A673 (cell line): ENCODE data around the gene PON1. TPM values are rescaled to one million over a fixed set of nuclear protein-coding genes. Genes with fewer than 3 reads are reported as not detected.

Experiments used
- BruUV-seq: library from RNA; stranded (reverse); fragments of 400-500 nt; replicated peaks from 2 replicates; lab custom pipeline; 2021; lab: Mats Ljungman, UMichigan
- CTCF ChIA-PET: fragments of 300-600 bp; sonication (Branson Sonifier 250); formaldehyde crosslinking; loops from one replicate; lab custom pipeline; 2022; ENCODE audit warnings: antibody characterized with exemption; lab: Charles Lee
- POLR2A ChIA-PET: fragments of 300-600 bp; sonication (Branson Sonifier 250); formaldehyde crosslinking; loops from one replicate; lab custom pipeline; 2022; ENCODE audit warnings: antibody characterized with exemption; ENCODE audit not compliant: low non-redundant PET; lab: Charles Lee
- DNase-seq: peaks from one replicate; pipeline ENCODE4 v3.0.0-alpha.2; 2015; ENCODE audit warnings: low spot score
- H3K27ac ChIP-seq: fragments of 200-600 bp; sonication (generic); 2 replicates; pipeline ENCODE4 v1.5.1; 2016; ENCODE audit warnings: mixed run types, low read depth, mild to moderate bottlenecking, mixed read lengths, antibody characterized with exemption, low read length; ENCODE audit not compliant: poor library complexity, severe bottlenecking
- H3K27me3 ChIP-seq: fragments of 200-600 bp; sonication (generic); replicated peaks from 2 replicates; pipeline ENCODE4 v1.6.1; 2017; ENCODE audit warnings: mixed run types, low read depth, mild to moderate bottlenecking, mixed read lengths, antibody characterized with exemption, low read length; ENCODE audit not compliant: insufficient read depth, poor library complexity
- H3K36me3 ChIP-seq: fragments of 200-600 bp; sonication (generic); 2 replicates; pipeline ENCODE4 v1.6.1; 2016; ENCODE audit warnings: mixed run types, mild to moderate bottlenecking, mixed read lengths, antibody characterized with exemption, low read length; ENCODE audit not compliant: insufficient read depth, poor library complexity, severe bottlenecking
- H3K4me1 ChIP-seq: fragments of 200-600 bp; sonication (generic); 2 replicates; pipeline ENCODE4 v1.6.1; 2017; ENCODE audit warnings: mixed run types, mild to moderate bottlenecking, mixed read lengths, antibody characterized with exemption, low read length; ENCODE audit not compliant: insufficient read depth, poor library complexity, severe bottlenecking
- H3K4me3 ChIP-seq: fragments of 200-600 bp; sonication (generic); 2 replicates; pipeline ENCODE4 v1.5.1; 2016; ENCODE audit warnings: low read depth, mixed run types, mild to moderate bottlenecking, mixed read lengths, low read length; ENCODE audit not compliant: poor library complexity, severe bottlenecking
- H3K9me3 ChIP-seq: fragments of 200-600 bp; sonication (generic); 2 replicates; pipeline ENCODE4 v1.6.1; 2016; ENCODE audit warnings: mixed run types, low read depth, mild to moderate bottlenecking, mixed read lengths, antibody characterized with exemption, low read length; ENCODE audit not compliant: poor library complexity, severe bottlenecking
- EZH2 ChIP-seq: fragments of 200-600 bp; sonication (generic); IDR thresholded peaks from 2 replicates; pipeline ENCODE4 v1.6.1; 2017; ENCODE audit warnings: borderline replicate concordance, low read depth, mild to moderate bottlenecking, mixed read lengths, antibody characterized with exemption, low read length; ENCODE audit not compliant: poor library complexity, severe bottlenecking
- intact Hi-C: fragments of 100-400 bp; cut with micrococcal nuclease; formaldehyde crosslinking; loops from one replicate; pipeline ENCODE4 v1.10.0; 2022; ENCODE audit not compliant: unreplicated experiment
- total RNA-seq: library from RNA; stranded (reverse); gene quantifications from 2 replicates; pipeline ENCODE4 v1.2.3, GENCODE V29; 2021
- TF ChIP-seq, protein P1 (sequence below): fragments of 300-800, 200-600 bp; sonication (generic); conservative IDR thresholded peaks from 2 replicates; pipeline ENCODE4 v1.5.1; 2017; ENCODE audit warnings: low read depth, mild to moderate bottlenecking, antibody characterized with exemption, low read length, moderate library complexity, mixed read lengths

PON1 gene
- total RNA-seq, 1 experiment from 2014 or later, result not detected

DNA sequence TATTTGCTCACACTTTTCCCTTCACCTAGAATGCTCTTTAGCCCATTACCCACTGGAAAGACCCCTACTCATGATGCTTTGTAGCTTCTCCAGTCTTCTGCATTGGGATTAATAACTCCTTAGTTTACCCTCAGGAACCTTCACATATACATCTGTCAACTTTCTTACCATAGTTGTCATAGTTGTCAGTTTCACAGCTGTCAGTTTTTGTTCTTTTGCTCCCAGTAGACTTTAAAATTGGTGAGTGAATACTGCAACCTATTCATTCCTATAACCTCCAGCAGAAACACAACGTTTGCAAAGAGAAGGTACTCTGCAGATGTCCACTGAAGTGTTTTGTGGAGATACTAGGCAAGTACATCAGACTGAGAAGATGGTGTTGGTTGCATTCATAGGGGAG is 2.6 kb downstream of the PON1 start:
- no TSS peak for BruUV-seq
- no peaks in the 10 kb centered on the region for H3K4me1 ChIP-seq
- ChIA-PET CTCF (no interaction called here), POLR2A (no interaction called here)
- no peaks in the 10 kb centered on the region for H3K9me3 ChIP-seq
- no peak for DNase-seq
- H3K27me3 ChIP-seq, result no peaks in the 10 kb centered on the region
- H3K4me3 ChIP-seq, result no peak overlapping the region
- intact Hi-C loops, result no loop called here
- no peak for TF ChIP-seq EZH2
- H3K36me3 ChIP-seq, result no peaks in the 10 kb centered on the region
- no peak overlapping the region for H3K27ac ChIP-seq

DNA sequence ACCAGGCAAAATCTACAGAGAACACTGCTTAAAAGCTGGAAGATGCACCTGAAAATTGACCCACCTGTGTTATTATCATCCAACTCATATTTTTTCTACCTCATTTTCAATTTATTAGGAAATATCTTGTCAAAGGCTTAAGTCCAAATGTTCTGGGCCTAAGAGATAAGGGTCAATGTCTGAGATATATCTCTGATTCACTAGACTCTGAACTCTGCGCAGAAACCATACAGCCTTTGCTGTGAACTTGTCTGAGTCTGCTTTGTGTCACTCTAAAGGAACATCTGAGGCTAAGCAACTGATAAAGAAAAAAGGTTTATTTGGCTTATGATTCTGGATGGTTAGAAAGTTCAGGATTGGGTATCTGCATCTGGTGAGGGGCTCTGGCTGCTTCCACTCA is 3.7 kb downstream of the PON1 start:
- no peak for TF ChIP-seq EZH2
- TF ChIP-seq, protein P1, sequence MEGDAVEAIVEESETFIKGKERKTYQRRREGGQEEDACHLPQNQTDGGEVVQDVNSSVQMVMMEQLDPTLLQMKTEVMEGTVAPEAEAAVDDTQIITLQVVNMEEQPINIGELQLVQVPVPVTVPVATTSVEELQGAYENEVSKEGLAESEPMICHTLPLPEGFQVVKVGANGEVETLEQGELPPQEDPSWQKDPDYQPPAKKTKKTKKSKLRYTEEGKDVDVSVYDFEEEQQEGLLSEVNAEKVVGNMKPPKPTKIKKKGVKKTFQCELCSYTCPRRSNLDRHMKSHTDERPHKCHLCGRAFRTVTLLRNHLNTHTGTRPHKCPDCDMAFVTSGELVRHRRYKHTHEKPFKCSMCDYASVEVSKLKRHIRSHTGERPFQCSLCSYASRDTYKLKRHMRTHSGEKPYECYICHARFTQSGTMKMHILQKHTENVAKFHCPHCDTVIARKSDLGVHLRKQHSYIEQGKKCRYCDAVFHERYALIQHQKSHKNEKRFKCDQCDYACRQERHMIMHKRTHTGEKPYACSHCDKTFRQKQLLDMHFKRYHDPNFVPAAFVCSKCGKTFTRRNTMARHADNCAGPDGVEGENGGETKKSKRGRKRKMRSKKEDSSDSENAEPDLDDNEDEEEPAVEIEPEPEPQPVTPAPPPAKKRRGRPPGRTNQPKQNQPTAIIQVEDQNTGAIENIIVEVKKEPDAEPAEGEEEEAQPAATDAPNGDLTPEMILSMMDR, result no peak
- Histone ChIP-seq H3K4me3 (no peak overlapping the region), H3K36me3 (no peaks in the 10 kb centered on the region), H3K9me3 (no peaks in the 10 kb centered on the region), H3K4me1 (no peaks in the 10 kb centered on the region), H3K27ac (no peak overlapping the region), H3K27me3 (no peaks in the 10 kb centered on the region)
- intact Hi-C loops, result no loop called here
- no peak for DNase-seq
- POLR2A ChIA-PET, result interaction anchor here (0.5 kb wide), 1 partner anchor 810 kb away, joined by 3 read pairs; no protein-coding TSS in a partner anchor
- BruUV-seq, result no TSS peak
- CTCF ChIA-PET, result no interaction called here

DNA sequence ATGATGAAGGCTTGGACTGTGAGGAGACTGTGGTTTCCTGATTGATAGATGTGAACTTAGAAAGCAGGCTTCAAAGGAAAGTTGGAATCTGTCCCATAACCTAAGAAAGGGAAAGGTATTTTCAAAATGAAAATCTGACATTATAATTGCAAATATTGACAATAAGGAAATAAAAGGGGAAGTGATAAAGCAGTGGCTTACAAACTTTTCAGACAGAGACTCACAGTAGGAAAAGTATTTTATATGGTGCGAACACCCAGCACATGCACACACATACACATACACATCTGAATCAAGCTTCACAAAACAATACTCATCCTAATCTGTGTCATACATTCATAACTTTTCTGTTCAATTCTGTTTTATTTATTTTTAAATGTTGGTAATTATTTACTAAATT is 4.8 kb downstream of the PON1 start:
- H3K9me3 ChIP-seq, result no peaks in the 10 kb centered on the region
- intact Hi-C loops, result no loop called here
- no TSS peak for BruUV-seq
- no peaks in the 10 kb centered on the region for H3K4me1 ChIP-seq
- H3K36me3 ChIP-seq, result no peaks in the 10 kb centered on the region
- no peaks in the 10 kb centered on the region for H3K27me3 ChIP-seq
- TF ChIP-seq, protein P1, result no peak
- ChIA-PET POLR2A (no interaction called here), CTCF (no interaction called here)
- no peak overlapping the region for H3K4me3 ChIP-seq
- no peak overlapping the region for H3K27ac ChIP-seq
- DNase-seq, result no peak

DNA sequence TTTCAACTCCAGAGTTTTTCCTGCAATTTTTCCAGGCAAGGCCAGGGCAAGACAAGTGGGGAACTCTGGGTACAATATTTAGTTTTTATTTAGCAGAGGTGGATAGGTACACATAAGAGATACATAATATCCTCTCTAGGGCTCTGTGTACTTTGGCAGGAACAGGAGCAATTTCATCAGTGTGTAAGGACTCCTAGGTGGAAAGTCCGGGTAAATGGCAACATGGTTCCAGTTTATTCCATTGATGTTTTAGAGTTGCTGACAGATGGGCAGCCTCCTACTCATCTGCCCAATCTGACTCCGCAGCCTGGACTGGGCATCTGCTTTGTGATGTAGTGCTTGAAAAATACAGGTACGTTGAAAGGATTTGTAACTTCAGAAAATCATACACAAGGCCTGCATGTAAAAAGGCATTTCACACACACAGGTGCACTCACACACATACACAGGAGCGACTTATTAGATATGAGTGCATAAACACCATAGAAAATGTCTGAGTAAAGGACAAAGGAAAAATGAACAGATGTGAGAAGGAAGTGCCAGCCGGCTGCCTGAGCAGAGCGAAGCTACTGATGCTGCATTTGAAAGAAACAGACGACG is 5.7 kb downstream of the PON1 start:
- intact Hi-C loops, result no loop called here
- Histone ChIP-seq H3K27me3 (no peaks in the 10 kb centered on the region), H3K27ac (no peak overlapping the region), H3K4me1 (no peaks in the 10 kb centered on the region), H3K36me3 (no peaks in the 10 kb centered on the region), H3K4me3 (no peak overlapping the region), H3K9me3 (no peaks in the 10 kb centered on the region)
- DNase-seq, result no peak
- ChIA-PET POLR2A (no interaction called here), CTCF (no interaction called here)
- BruUV-seq, result no TSS peak
- TF ChIP-seq EZH2, result no peak
- TF ChIP-seq, protein P1, result no peak
